ENCODE measurements around the gene TIMP3.

Gene TIMP3

GRCh38 chr22:32903507-32903906, 102.0 kb downstream of the TIMP3 start:
- H3K4me1 ChIP-seq (ENCODE audit: control insufficient read depth, insufficient read depth, low read length): no peaks in the 10 kb centered on the region
- no peak overlapping the region for H3K4me2 ChIP-seq (ENCODE audit: low read length)
- no peak overlapping the region for H3K9ac ChIP-seq (ENCODE audit: low read depth, low read length)
- H3K27me3 ChIP-seq (ENCODE audit: control insufficient read depth, insufficient read depth, low read length): no peaks in the 10 kb centered on the region
- no peaks in the 10 kb centered on the region for H3K36me3 ChIP-seq (ENCODE audit: insufficient read depth, low read length)
- H3K9me3 ChIP-seq (replicated peaks; ENCODE audit: low read length): no peaks in the 10 kb centered on the region
- no peak overlapping the region for H3K4me3 ChIP-seq (ENCODE audit: low read length)

GRCh38 chr22:32904044-32904443, 102.5 kb downstream of the TIMP3 start:
- Histone ChIP-seq H3K4me1 (ENCODE audit: control insufficient read depth, insufficient read depth, low read length) (no peaks in the 10 kb centered on the region), H3K36me3 (ENCODE audit: insufficient read depth, low read length) (no peaks in the 10 kb centered on the region), H3K9me3 (replicated peaks; ENCODE audit: low read length) (no peaks in the 10 kb centered on the region), H3K9ac (ENCODE audit: low read depth, low read length) (no peak overlapping the region), H3K4me2 (ENCODE audit: low read length) (no peak overlapping the region), H3K4me3 (ENCODE audit: low read length) (no peak overlapping the region), H3K27me3 (ENCODE audit: control insufficient read depth, insufficient read depth, low read length) (no peaks in the 10 kb centered on the region)

GRCh38 chr22:32905400-32905799, 103.9 kb downstream of the TIMP3 start:
- Histone ChIP-seq H3K4me3 (ENCODE audit: low read length) (no peak overlapping the region), H3K4me2 (ENCODE audit: low read length) (no peak overlapping the region), H3K4me1 (ENCODE audit: control insufficient read depth, insufficient read depth, low read length) (no peaks in the 10 kb centered on the region), H3K36me3 (ENCODE audit: insufficient read depth, low read length) (no peaks in the 10 kb centered on the region), H3K9ac (ENCODE audit: low read depth, low read length) (no peak overlapping the region), H3K9me3 (replicated peaks; ENCODE audit: low read length) (no peaks in the 10 kb centered on the region), H3K27me3 (ENCODE audit: control insufficient read depth, insufficient read depth, low read length) (no peaks in the 10 kb centered on the region)

GRCh38 chr22:32909581-32910428, 108.3 kb downstream of the TIMP3 start:
- H3K9ac ChIP-seq (ENCODE audit: low read depth, low read length): no peak overlapping the region
- no peaks in the 10 kb centered on the region for H3K9me3 ChIP-seq (replicated peaks; ENCODE audit: low read length)
- H3K36me3 ChIP-seq (ENCODE audit: insufficient read depth, low read length): no peaks in the 10 kb centered on the region
- no peaks in the 10 kb centered on the region for H3K4me1 ChIP-seq (ENCODE audit: control insufficient read depth, insufficient read depth, low read length)
- H3K4me3 ChIP-seq (ENCODE audit: low read length): no peak overlapping the region
- no peaks in the 10 kb centered on the region for H3K27me3 ChIP-seq (ENCODE audit: control insufficient read depth, insufficient read depth, low read length)
- no peak overlapping the region for H3K4me2 ChIP-seq (ENCODE audit: low read length)

GRCh38 chr22:32910429-32910772, 108.9 kb downstream of the TIMP3 start:
- no peaks in the 10 kb centered on the region for H3K9me3 ChIP-seq (replicated peaks; ENCODE audit: low read length)
- H3K4me1 ChIP-seq (ENCODE audit: control insufficient read depth, insufficient read depth, low read length): no peaks in the 10 kb centered on the region
- H3K36me3 ChIP-seq (ENCODE audit: insufficient read depth, low read length): no peaks in the 10 kb centered on the region
- H3K27me3 ChIP-seq (ENCODE audit: control insufficient read depth, insufficient read depth, low read length): no peaks in the 10 kb centered on the region
- no peak overlapping the region for H3K9ac ChIP-seq (ENCODE audit: low read depth, low read length)
- H3K4me3 ChIP-seq (ENCODE audit: low read length): no peak overlapping the region
- H3K4me2 ChIP-seq (ENCODE audit: low read length): no peak overlapping the region

GRCh38 chr22:32911503-32911902, 110.0 kb downstream of the TIMP3 start:
- no peaks in the 10 kb centered on the region for H3K27me3 ChIP-seq (ENCODE audit: control insufficient read depth, insufficient read depth, low read length)
- no peaks in the 10 kb centered on the region for H3K36me3 ChIP-seq (ENCODE audit: insufficient read depth, low read length)
- no peaks in the 10 kb centered on the region for H3K4me1 ChIP-seq (ENCODE audit: control insufficient read depth, insufficient read depth, low read length)
- no peak overlapping the region for H3K4me3 ChIP-seq (ENCODE audit: low read length)
- no peak overlapping the region for H3K9ac ChIP-seq (ENCODE audit: low read depth, low read length)
- no peak overlapping the region for H3K4me2 ChIP-seq (ENCODE audit: low read length)
- peaks cover 2% of the 10 kb centered on the region for H3K9me3 ChIP-seq (replicated peaks; ENCODE audit: low read length)
